ENCODE results near the gene PIAS4. TPM values are rescaled to one million over a fixed set of nuclear protein-coding genes. Genes with fewer than 3 reads are reported as not detected.

PIAS4 gene
- total and polyA plus RNA-seq, 2 donors (not counting 3 experiments of a cell fraction or from before 2014, with no cell fraction given), result 26.2 to 46.2 TPM

DNA sequence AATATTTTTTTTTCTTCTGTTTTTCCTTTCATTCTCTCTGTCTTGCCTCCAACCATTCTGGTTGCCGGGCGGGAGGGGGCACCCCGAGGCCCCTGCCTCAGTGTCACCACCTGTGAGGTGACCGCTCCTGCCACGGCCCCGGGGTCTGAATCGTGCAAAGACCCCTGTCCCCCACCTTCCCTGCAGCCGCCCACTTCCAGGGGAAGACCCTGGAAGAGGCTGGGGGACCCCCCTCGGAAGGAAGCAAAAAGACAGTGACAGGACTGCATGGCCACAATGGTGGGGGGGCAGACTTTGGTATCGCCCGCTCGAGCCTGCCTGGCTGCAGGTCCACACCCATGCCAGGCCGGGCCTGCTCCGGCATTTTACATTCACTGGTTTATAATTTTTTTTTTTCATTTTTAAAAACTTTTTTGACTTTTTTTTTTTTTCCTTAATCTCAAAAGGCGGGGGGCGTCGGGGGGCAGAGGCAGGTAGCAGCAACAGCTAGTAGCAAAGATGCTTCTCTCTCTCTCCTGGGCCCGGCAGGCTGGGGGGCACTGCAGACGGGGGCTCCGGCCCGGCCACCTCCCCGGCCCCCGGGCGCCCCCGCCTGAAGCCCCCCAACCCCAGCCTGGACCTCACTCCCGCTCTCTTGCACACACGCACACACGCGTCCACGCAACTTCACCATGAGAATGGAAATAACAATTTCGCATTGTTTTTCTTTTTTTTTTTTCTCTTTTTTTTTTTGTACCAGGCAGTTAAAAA is 36.6 kb downstream of the PIAS4 start:
- no peak for DNase-seq (ENCODE audit: low read depth, low spot score)
- Histone ChIP-seq H3K36me3 (ENCODE audit: control insufficient read depth in 2 of 2, extremely low read depth in 1 of 2, insufficient read depth in 2 of 2, low read length in 2 of 2) (peaks cover 0 to 14% of the 10 kb centered on the region in 2 experiments), H4K20me1 (replicated peaks; ENCODE audit: control insufficient read depth, extremely low read depth, insufficient read depth, low read length) (no peaks in the 10 kb centered on the region), H3K79me2 (ENCODE audit: control insufficient read depth, insufficient read depth, low read length) (peaks cover 35% of the 10 kb centered on the region), H3K9me1 (replicated peaks; ENCODE audit: control insufficient read depth, extremely low read depth, insufficient read depth, low read length) (no peaks in the 10 kb centered on the region), H3K27me3 (ENCODE audit: control insufficient read depth in 2 of 2, insufficient read depth in 2 of 2, low read length in 2 of 2) (no peaks in the 10 kb centered on the region), H3K27ac (ENCODE audit: insufficient read depth, low read depth, low read length) (no peak overlapping the region), H3K9ac (replicated peaks; ENCODE audit: extremely low read depth, insufficient read depth, low read length) (no peak overlapping the region), H3K9me3 (replicated peaks; ENCODE audit: control insufficient read depth, insufficient read depth, low read length) (no peaks in the 10 kb centered on the region), H2AFZ (ENCODE audit: low read depth, low read length) (no peak overlapping the region), H3K4me3 (replicated peaks in 1 of 3; ENCODE audit: insufficient read depth in 1 of 3, low read depth in 1 of 3, low read length in 3 of 3) (no peak overlapping the region), H3K4me2 (ENCODE audit: insufficient read depth, low read length) (no peak overlapping the region), H3K4me1 (ENCODE audit: control insufficient read depth, extremely low read depth, insufficient read depth, low read length) (no peaks in the 10 kb centered on the region)
- ChIA-PET CTCF (no interaction called here), POLR2A (no interaction called here)
- FAIRE-seq, result no peak
- TF ChIP-seq GATA2 (IDR thresholded peaks at IDR 0.05; ENCODE audit: insufficient read depth, insufficient read length, low read depth, low read length) (no peak), EZH2 (IDR thresholded peaks at IDR 0.05; ENCODE audit: borderline replicate concordance, low read depth, low read length, severe bottlenecking) (no peak), POLR2A (IDR thresholded peaks at IDR 0.05; ENCODE audit: low read depth, low read length) (no peak), JUN (IDR thresholded peaks at IDR 0.05; ENCODE audit: borderline replicate concordance, insufficient read depth, insufficient read length, low read depth) (no peak), FOS (IDR thresholded peaks at IDR 0.05; ENCODE audit: borderline replicate concordance, insufficient read depth, low read length) (no peak), MYC (IDR thresholded peaks at IDR 0.05; ENCODE audit: low read depth, low read length) (no peak), POLR2AphosphoS5 (IDR thresholded peaks at IDR 0.05; ENCODE audit: insufficient read depth, low read depth, low read length) (no peak)
- TF ChIP-seq, protein P1, sequence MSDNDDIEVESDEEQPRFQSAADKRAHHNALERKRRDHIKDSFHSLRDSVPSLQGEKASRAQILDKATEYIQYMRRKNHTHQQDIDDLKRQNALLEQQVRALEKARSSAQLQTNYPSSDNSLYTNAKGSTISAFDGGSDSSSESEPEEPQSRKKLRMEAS (IDR thresholded peaks at IDR 0.05; ENCODE audit: insufficient read depth, insufficient read length), result no peak
- TF ChIP-seq, protein P2, sequence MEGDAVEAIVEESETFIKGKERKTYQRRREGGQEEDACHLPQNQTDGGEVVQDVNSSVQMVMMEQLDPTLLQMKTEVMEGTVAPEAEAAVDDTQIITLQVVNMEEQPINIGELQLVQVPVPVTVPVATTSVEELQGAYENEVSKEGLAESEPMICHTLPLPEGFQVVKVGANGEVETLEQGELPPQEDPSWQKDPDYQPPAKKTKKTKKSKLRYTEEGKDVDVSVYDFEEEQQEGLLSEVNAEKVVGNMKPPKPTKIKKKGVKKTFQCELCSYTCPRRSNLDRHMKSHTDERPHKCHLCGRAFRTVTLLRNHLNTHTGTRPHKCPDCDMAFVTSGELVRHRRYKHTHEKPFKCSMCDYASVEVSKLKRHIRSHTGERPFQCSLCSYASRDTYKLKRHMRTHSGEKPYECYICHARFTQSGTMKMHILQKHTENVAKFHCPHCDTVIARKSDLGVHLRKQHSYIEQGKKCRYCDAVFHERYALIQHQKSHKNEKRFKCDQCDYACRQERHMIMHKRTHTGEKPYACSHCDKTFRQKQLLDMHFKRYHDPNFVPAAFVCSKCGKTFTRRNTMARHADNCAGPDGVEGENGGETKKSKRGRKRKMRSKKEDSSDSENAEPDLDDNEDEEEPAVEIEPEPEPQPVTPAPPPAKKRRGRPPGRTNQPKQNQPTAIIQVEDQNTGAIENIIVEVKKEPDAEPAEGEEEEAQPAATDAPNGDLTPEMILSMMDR (IDR thresholded peaks at IDR 0.05; ENCODE audit: extremely low read depth in 1 of 2, insufficient read depth in 1 of 2, low read depth in 1 of 2, low read length in 2 of 2), result no peak
- no TSS peak for BruUV-seq (replicated peaks)
- intact Hi-C loops (cut with micrococcal nuclease), result no loop called here
- dilution Hi-C loops (cut with MboI; ENCODE audit: extremely low pct_ligation_motif_present, low sequenced_read_pairs), result no loop called here
